ENCODE results near the gene HAND2.

DNA sequence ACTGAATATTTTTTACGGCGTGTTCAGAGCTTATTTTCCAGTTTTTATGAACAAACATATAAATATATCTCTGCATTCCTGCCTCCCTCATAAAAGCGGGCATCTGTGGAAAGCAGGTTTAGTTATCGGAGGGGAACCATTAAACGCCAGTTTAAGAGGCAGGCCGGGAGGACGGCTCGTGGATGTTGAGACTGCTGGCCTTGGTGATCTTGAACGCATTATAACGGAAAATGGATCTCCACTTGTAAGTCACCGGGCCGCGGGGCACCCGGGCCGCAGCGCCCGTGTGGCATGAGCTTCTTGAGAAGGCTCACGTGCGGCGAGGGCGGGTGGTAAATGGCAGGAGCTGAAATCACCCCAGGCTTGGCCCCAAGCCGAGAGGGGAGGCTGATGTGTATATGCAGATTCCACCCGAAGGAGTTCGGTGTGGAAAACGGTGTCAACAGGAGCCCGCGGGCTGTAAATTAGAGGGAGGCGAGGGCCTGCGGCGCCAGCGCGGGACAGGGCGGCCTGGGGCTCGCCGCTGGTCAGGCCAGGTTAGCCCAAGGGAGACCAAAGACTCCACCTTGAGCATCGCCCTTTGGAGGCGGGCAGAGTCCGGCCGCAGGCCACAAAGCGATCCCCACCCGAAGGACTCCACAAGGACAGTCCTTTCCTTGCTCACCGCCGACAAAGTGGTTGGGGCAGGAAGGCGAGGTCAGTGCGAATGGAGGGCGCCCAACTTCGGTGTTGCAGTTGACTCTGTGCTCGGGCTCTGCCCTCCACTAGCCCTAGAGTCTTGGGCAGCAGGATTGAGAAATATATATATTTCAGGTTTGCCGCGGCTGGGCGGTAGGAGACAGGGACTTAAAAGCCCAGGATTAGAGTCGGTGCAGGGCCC lies 1.3 kb upstream of the HAND2 start:
- TF ChIP-seq FOXA1 (IDR thresholded peaks at IDR 0.05) = no peak
- TF ChIP-seq SP1 (IDR thresholded peaks at IDR 0.05) = no peak
